Activated CD8-positive, alpha-beta T cell treated with anti-CD3 and anti-CD28 coated beads for 36 hours (primary cell): ENCODE data around the gene SNX10. TPM values are rescaled to one million over a fixed set of nuclear protein-coding genes. Genes with fewer than 3 reads are reported as not detected.

Experiments used
- ATAC-seq: fragments of 200-7000 bp; cut with Tn5 transposase; one replicate; pipeline ENCODE4 v1.10.0; 2021; ENCODE audit warnings: mild to moderate bottlenecking, moderate library complexity
- CTCF ChIA-PET: fragments of 350-600 bp; sonication (Branson Sonifier 250); formaldehyde crosslinking; loops from one replicate; lab custom pipeline; 2021; ENCODE audit warnings: antibody characterized with exemption; lab: Charles Lee
- POLR2A ChIA-PET: fragments of 350-600 bp; sonication (Branson Sonifier 250); formaldehyde crosslinking; loops from one replicate; lab custom pipeline; 2021; ENCODE audit warnings: antibody characterized with exemption; lab: Charles Lee
- DNase-seq: peaks from one replicate; pipeline ENCODE4 v3.0.0-alpha.2; 2020
- H3K27ac Mint-ChIP-seq: one replicate; pipeline ENCODE4 v1.8.0; 2021; ENCODE audit warnings: mild to moderate bottlenecking, mixed read lengths
- H3K27me3 Mint-ChIP-seq: one replicate; pipeline ENCODE4 v1.8.0; 2021; ENCODE audit warnings: mixed read lengths
- H3K36me3 Mint-ChIP-seq: one replicate; pipeline ENCODE4 v1.8.0; 2021; ENCODE audit warnings: low read depth, mixed read lengths
- H3K4me1 Mint-ChIP-seq: one replicate; pipeline ENCODE4 v1.8.0; 2021; ENCODE audit warnings: low read depth, mixed read lengths
- H3K4me3 Mint-ChIP-seq: one replicate; pipeline ENCODE4 v1.8.0; 2021; ENCODE audit warnings: mild to moderate bottlenecking, moderate library complexity, mixed read lengths
- H3K9me3 Mint-ChIP-seq: one replicate; pipeline ENCODE4 v1.8.0; 2021; ENCODE audit warnings: mixed read lengths
- CTCF ChIP-seq: fragments of 200-600 bp; IDR thresholded peaks from one replicate; pipeline ENCODE4 v1.8.0; 2022; ENCODE audit warnings: antibody characterized with exemption, mild to moderate bottlenecking
- intact Hi-C: fragments of 100-400 bp; cut with micrococcal nuclease; formaldehyde crosslinking; loops from one replicate; pipeline ENCODE4 v1.10.0; 2022
- total RNA-seq, 2 experiments: library from RNA; stranded (reverse); gene quantifications; one replicate each; pipeline ENCODE4 v1.2.3, GENCODE V29; 2021

The SNX10 gene
- total RNA-seq, 2 experiments from 2014 or later = 47.8 to 51.1 TPM

GRCh38 chr7:26351171-26351570, 59.5 kb downstream of the SNX10 start:
- no peak for DNase-seq
- intact Hi-C loops = no loop called here
- no peaks in the 10 kb centered on the region for H3K4me1 Mint-ChIP-seq
- ChIA-PET POLR2A (no interaction called here), CTCF (interaction anchor here (1.0 to 3.6 kb wide), 5 partner anchors 12 to 260 kb away, joined by 3 to 16 read pairs (median 10); no protein-coding TSS in a partner anchor)
- H3K27me3 Mint-ChIP-seq = no peaks in the 10 kb centered on the region
- TF ChIP-seq CTCF = no peak
- no peaks in the 10 kb centered on the region for H3K9me3 Mint-ChIP-seq
- peaks cover 31% of the 10 kb centered on the region for H3K36me3 Mint-ChIP-seq
- no peak overlapping the region for H3K4me3 Mint-ChIP-seq
- no peak for ATAC-seq
- no peak overlapping the region for H3K27ac Mint-ChIP-seq

GRCh38 chr7:26356229-26356628, 64.6 kb downstream of the SNX10 start:
- intact Hi-C loops = no loop called here
- no peak for ATAC-seq
- ChIA-PET CTCF (interaction anchor here (1.2 to 3.0 kb wide), 4 partner anchors 9 to 463 kb away, joined by 3 to 19 read pairs (median 7); no protein-coding TSS in a partner anchor), POLR2A (no interaction called here)
- H3K27me3 Mint-ChIP-seq = no peaks in the 10 kb centered on the region
- H3K36me3 Mint-ChIP-seq = peaks cover 6% of the 10 kb centered on the region
- TF ChIP-seq CTCF = no peak
- peaks cover 3% of the 10 kb centered on the region for H3K4me1 Mint-ChIP-seq
- H3K9me3 Mint-ChIP-seq = no peaks in the 10 kb centered on the region
- H3K27ac Mint-ChIP-seq = no peak overlapping the region
- DNase-seq = no peak
- no peak overlapping the region for H3K4me3 Mint-ChIP-seq

- ChIA-PET POLR2A (no interaction called here), CTCF (interaction anchor here (1.2 to 3.0 kb wide), 4 partner anchors 8 to 464 kb away, joined by 3 to 19 read pairs (median 7); no protein-coding TSS in a partner anchor)
- ATAC-seq (no peak), DNase-seq (no peak)
- Mint-ChIP-seq H3K4me1 (peaks cover 3% of the 10 kb centered on the region), H3K4me3 (no peak overlapping the region), H3K9me3 (no peaks in the 10 kb centered on the region), H3K27ac (no peak overlapping the region), H3K36me3 (peaks cover 4% of the 10 kb centered on the region), H3K27me3 (no peaks in the 10 kb centered on the region)
- no peak for TF ChIP-seq CTCF
- intact Hi-C loops = no loop called here
Observed at GRCh38 chr7:26356929-26357798, 65.5 kb downstream of the SNX10 start.

- peaks cover 2% of the 10 kb centered on the region for H3K36me3 Mint-ChIP-seq
- DNase-seq (no peak), ATAC-seq (no peak)
- no peak overlapping the region for H3K4me3 Mint-ChIP-seq
- H3K9me3 Mint-ChIP-seq = no peaks in the 10 kb centered on the region
- H3K4me1 Mint-ChIP-seq = peaks cover 3% of the 10 kb centered on the region
- no peak for TF ChIP-seq CTCF
- intact Hi-C loops = no loop called here
- H3K27ac Mint-ChIP-seq = no peak overlapping the region
- POLR2A ChIA-PET = no interaction called here
- H3K27me3 Mint-ChIP-seq = no peaks in the 10 kb centered on the region
- CTCF ChIA-PET = interaction anchor here (3.0 kb wide), 1 partner anchor 12 kb away, joined by 19 read pairs; no protein-coding TSS in a partner anchor
Observed at GRCh38 chr7:26357799-26358151, 66.1 kb downstream of the SNX10 start.

- ATAC-seq (no peak), DNase-seq (no peak)
- peaks cover 7% of the 10 kb centered on the region for H3K36me3 Mint-ChIP-seq
- POLR2A ChIA-PET = no interaction called here
- no peak for TF ChIP-seq CTCF
- peaks cover 5% of the 10 kb centered on the region for H3K4me1 Mint-ChIP-seq
- no peaks in the 10 kb centered on the region for H3K27me3 Mint-ChIP-seq
- H3K4me3 Mint-ChIP-seq = no peak overlapping the region
- H3K9me3 Mint-ChIP-seq = no peaks in the 10 kb centered on the region
- intact Hi-C loops = loop anchor here (10.0 kb wide), 1 partner anchor 156 kb away; the partner anchor contains the start of genes CBX3 and HNRNPA2B1
- CTCF ChIA-PET = interaction anchor here (1.0 to 3.2 kb wide), 2 partner anchors 9 to 270 kb away, joined by 6 to 11 read pairs; no protein-coding TSS in a partner anchor
- no peak overlapping the region for H3K27ac Mint-ChIP-seq
Observed at GRCh38 chr7:26360650-26361049, 69.0 kb downstream of the SNX10 start.
